Measurements from ENCODE around the gene CCRL2.
"Not testable (repeated sequence)": the region's sequence is repeated elsewhere in the genome, so short reads cannot be mapped to it uniquely, and the experiment has no call there.

Gene CCRL2

DNA sequence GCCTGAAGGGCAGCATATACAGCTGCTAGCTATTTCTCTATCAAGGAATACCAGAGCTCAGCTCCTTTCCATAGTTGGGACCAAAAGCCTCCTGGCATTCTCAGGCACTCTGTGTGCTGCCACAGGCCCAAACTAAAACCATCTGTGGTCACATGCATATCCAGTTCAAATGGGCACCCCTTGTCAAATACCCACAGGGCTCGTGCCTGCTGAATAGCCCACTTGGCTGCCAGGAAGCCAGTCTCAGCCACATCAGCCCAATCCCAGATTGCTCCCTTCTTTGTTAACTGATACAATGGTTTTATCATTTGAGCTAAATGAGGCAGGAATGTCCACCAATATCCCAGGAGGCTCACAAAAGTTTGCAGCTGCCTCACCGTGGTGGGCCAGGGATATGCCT is 13.9 kb downstream of the CCRL2 start:
- Histone ChIP-seq H3K4me3 (no peak overlapping the region), H3K27ac (no peak overlapping the region)
- TF ChIP-seq, protein P1, sequence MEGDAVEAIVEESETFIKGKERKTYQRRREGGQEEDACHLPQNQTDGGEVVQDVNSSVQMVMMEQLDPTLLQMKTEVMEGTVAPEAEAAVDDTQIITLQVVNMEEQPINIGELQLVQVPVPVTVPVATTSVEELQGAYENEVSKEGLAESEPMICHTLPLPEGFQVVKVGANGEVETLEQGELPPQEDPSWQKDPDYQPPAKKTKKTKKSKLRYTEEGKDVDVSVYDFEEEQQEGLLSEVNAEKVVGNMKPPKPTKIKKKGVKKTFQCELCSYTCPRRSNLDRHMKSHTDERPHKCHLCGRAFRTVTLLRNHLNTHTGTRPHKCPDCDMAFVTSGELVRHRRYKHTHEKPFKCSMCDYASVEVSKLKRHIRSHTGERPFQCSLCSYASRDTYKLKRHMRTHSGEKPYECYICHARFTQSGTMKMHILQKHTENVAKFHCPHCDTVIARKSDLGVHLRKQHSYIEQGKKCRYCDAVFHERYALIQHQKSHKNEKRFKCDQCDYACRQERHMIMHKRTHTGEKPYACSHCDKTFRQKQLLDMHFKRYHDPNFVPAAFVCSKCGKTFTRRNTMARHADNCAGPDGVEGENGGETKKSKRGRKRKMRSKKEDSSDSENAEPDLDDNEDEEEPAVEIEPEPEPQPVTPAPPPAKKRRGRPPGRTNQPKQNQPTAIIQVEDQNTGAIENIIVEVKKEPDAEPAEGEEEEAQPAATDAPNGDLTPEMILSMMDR (IDR thresholded peaks at IDR 0.05): no peak
- no peak for DNase-seq (ENCODE audit: low spot score)

- TF ChIP-seq, protein P1 (IDR thresholded peaks at IDR 0.05): no peak
- no peak overlapping the region for H3K27ac ChIP-seq
- DNase-seq (ENCODE audit: low spot score): no peak
- no peak overlapping the region for H3K4me3 ChIP-seq
These were observed 15.6 kb downstream of the CCRL2 start for GRCh38 chr3:46422617-46423016.

DNA sequence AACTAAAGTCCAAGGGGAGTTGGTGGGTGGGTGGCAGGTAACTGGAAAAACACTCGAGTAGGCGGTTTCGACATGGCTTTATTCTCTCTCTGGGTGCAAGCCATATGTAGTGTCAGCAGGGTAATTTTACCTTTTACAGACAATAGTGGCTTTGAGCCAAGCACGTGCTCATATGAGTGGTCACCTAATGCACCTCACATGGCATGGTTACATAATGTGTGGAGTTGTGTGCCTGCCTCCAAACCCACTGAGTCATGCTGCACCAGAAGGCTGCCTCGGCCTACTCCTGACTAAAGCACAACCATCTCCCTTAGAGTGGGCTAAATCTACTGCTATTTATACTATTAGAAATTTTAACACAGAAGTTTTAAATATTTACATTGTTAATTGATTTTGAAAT is 16.5 kb downstream of the CCRL2 start:
- no peak for DNase-seq (ENCODE audit: low spot score)
- TF ChIP-seq, protein P1 (IDR thresholded peaks at IDR 0.05): no peak
- Histone ChIP-seq H3K27ac (no peak overlapping the region), H3K4me3 (no peak overlapping the region)

- DNase-seq (ENCODE audit: low spot score): peak; percentile 33
- not testable (repeated sequence) for H3K27ac ChIP-seq, H3K4me3 ChIP-seq
These were observed 19.4 kb downstream of the CCRL2 start for GRCh38 chr3:46426476-46426875.

DNA sequence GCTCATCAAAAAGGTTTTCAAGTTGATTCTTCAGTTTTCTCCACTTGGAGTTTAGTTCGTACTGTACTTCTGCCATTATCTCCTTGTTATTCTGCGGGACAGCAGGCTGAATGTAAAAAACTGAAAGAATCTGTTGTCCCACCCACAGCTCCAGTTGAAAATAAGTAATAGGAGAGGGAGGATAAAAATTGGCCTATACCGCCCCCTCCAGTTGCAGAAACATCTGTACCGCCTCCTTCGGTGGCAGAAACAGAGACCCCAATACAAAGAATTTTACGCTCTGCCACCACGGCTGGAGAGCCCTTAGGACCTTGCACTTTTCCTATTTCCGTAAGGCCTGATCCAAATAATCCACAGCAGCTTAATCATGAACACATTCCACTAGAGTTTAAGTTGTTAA is 20.3 kb downstream of the CCRL2 start:
- not testable (repeated sequence) for DNase-seq (ENCODE audit: low spot score); H3K27ac ChIP-seq; H3K4me3 ChIP-seq

DNA sequence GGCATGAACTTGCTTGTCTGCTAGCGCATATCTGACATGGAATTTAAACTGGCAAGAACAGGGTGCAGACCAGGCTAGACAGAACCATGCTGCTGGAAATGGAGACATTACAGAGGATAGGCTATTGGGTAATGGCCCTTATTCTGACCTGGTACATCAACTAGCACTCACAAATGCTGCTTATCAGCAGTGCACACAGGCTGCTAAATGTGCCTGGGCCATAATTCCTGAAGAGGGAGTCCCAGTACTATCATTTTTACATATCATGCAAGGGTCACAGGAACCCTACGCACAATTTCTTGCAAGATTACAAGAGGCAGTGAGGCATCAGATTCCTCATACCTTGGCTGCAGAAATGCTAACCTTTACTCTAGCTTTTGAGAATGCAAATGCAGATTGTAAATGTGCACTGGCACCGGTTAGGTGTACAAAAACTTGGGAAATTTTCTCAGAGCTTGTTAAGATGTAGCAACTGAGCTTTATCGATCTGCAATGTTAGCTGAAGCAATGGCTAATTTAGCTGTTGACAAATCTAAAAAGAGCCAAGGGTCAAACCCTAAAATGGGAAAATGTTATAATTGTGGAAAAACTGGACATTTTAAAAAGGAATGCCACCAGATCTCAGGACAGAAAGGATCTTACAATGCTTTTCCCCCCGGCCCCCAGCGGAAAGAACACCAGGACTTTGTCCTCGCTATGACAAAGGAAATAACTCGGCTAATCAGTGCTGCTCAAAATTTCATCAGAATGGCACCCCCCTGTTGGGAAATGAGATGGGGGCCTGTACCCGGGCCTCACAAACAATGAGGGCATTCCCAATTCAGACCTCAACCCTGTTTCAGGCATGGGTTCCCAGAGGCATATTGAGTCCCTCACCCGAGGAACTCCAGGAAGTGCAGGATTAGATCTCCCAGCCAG is 21.1 kb downstream of the CCRL2 start:
- no peak overlapping the region for H3K4me3 ChIP-seq
- TF ChIP-seq, protein P1 (IDR thresholded peaks at IDR 0.05): no peak
- DNase-seq (ENCODE audit: low spot score): no peak
- H3K27ac ChIP-seq: no peak overlapping the region

- TF ChIP-seq, protein P1 (IDR thresholded peaks at IDR 0.05): no peak
- Histone ChIP-seq H3K27ac (no peak overlapping the region), H3K4me3 (no peak overlapping the region)
- DNase-seq (ENCODE audit: low spot score): no peak
These were observed 22.2 kb downstream of the CCRL2 start for GRCh38 chr3:46429250-46429649.

DNA sequence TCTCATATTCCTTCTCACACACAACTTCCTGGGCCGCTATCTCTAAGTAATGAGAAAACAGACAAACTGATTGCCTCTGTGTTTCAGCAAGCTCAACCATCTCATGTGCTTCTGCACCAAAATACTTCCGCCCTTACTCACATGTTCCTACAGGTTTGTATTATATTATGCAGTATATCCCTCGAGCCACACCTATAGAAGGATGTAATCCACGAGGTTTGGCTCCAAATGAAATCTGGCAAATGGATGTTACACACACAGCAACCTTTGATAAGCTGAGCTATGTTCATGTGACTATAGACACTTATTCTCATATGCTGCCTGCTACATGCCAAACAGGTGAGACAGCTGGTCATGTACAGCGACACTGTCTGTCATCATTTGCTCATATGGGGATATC is 22.6 kb downstream of the CCRL2 start:
- no peak for DNase-seq (ENCODE audit: low spot score)

GRCh38 chr3:46430879-46431278 is 23.8 kb downstream of the CCRL2 start:
- not testable (repeated sequence) for DNase-seq (ENCODE audit: low spot score); H3K27ac ChIP-seq; H3K4me3 ChIP-seq

More for the DNA sequence above, 22.6 kb downstream of the CCRL2 start:
- Histone ChIP-seq H3K4me3 (no peak overlapping the region), H3K27ac (no peak overlapping the region)
- TF ChIP-seq, protein P1 (IDR thresholded peaks at IDR 0.05): no peak

- H3K27ac ChIP-seq; DNase-seq (ENCODE audit: low spot score); H3K4me3 ChIP-seq: not testable (repeated sequence)
These were observed 24.8 kb downstream of the CCRL2 start for GRCh38 chr3:46431905-46432304.

DNA sequence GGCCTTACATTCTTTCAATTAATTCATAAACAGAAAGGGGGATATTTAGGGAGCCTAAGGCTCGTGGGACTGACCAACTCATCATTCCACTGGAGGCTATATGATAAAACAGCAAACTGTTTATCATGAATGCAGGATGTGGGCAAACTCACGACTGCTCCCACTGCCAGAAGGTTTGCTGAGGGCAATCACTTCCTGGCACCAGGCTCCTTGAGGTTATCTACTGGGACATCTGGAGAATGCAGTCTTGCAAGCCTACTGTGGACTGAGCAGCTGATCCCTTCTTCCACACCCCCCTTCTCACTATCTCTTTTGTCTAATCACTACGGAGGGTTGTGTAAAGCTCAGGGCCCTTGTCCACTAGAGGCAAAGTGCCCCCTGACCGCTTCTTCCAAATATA is 26.1 kb downstream of the CCRL2 start:
- not testable (repeated sequence) for DNase-seq (ENCODE audit: low spot score); H3K4me3 ChIP-seq; H3K27ac ChIP-seq

All from coronary artery (tissue), 2 donors.